GM12865 (cell line): Measurements from ENCODE around the gene FSTL4.

Experiments
- DNase-seq: peaks from one replicate; pipeline ENCODE4 v3.0.0; 2010; ENCODE audit warnings: low read depth
- H3K4me3 ChIP-seq: 2 replicates; pipeline ENCODE4 v1.5.1; 2011; ENCODE audit warnings: mild to moderate bottlenecking, low read depth, low read length, control low read depth
- TF ChIP-seq, protein P1 (sequence below): IDR thresholded peaks from 2 replicates; pipeline ENCODE4 v1.5.1; 2011; ENCODE audit warnings: low read length, control low read depth, low read depth, inconsistent platforms; ENCODE audit not compliant: insufficient read depth; ENCODE audit errors: missing control alignments

FSTL4 gene

DNA sequence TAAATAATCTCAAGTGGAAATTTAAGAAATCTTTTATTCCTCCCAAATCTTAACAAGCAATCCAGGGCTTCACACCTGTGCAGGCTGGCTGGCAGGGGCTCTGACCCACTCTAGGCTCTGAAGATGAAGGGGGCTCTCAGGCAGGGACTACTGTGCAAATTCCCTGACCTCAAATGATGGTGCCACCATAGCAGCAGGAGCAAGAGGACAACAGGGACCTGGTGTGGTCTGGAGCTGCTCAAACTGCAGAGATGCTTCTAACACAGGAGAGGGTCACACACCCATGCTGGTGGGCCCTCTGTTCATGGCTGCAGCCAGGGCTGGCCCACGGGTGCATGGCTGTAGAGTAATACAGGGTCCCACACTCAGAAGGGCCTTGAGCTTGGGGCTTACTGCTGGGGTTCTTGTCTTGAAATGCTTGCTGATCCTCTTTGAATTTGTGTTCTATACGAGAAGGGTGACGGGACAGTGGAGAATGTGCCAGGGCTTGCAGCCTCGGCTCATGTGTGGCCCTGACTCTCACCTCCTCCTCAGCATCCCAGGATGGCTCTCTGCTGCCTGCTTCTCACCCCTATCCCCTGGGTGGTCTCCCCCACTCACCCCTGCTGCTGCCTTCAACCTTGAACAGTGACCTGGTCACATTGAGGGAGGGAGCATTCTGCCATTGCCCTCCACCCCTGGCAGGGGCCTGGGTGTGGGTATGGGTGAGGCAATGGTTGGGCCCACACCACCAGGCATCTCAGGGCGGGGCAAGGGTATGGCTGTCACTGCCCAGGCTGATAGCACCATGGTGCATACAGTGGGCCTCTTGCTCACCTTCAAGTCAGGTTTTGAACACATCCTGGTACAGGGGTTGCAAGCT lies 191.7 kb downstream of the FSTL4 start:
- no peak for DNase-seq
- TF ChIP-seq, protein P1, sequence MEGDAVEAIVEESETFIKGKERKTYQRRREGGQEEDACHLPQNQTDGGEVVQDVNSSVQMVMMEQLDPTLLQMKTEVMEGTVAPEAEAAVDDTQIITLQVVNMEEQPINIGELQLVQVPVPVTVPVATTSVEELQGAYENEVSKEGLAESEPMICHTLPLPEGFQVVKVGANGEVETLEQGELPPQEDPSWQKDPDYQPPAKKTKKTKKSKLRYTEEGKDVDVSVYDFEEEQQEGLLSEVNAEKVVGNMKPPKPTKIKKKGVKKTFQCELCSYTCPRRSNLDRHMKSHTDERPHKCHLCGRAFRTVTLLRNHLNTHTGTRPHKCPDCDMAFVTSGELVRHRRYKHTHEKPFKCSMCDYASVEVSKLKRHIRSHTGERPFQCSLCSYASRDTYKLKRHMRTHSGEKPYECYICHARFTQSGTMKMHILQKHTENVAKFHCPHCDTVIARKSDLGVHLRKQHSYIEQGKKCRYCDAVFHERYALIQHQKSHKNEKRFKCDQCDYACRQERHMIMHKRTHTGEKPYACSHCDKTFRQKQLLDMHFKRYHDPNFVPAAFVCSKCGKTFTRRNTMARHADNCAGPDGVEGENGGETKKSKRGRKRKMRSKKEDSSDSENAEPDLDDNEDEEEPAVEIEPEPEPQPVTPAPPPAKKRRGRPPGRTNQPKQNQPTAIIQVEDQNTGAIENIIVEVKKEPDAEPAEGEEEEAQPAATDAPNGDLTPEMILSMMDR, result no peak
- H3K4me3 ChIP-seq, result no peak overlapping the region

DNA sequence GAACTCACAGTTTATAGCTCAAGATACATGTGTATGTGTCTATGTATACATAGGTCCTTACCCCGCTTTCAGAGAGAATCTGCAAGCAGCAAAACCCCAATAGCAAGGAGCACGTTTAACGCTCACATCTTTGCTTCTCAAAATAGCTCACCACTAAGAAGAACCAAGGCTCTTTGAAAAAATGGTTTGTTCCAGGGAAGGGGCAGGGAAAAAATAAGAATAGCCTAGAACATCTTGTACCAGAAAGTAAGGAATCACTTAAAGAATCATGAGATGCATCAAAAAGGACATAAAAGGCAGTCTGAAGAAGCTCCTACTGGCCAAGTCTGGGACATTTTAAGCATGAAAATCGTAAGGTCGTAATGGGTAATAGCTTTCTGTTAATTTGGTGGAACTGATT lies 196.4 kb downstream of the FSTL4 start:
- no peak overlapping the region for H3K4me3 ChIP-seq
- DNase-seq, result no peak
- TF ChIP-seq, protein P1, result no peak

DNA sequence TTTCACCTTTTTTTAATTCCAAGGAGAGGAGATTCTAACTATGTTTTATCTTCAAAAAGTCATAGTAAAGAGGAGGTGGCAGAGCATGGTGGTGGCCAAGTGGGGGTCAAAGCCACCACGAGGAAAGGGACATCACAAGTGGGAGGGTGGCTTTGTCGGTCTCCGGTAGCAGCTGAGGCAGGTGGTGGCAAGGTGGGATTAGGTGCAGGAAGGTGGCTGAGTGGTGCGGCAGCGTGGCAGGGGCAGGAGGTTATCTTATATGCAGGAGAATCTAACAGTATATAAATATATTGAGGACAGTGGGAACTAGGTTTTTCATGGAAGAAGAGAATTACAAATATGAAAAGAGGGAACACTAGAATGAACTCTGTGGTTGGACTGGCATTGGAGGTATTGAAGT lies 196.8 kb downstream of the FSTL4 start:
- DNase-seq, result no peak
- TF ChIP-seq, protein P1, result no peak
- no peak overlapping the region for H3K4me3 ChIP-seq

DNA sequence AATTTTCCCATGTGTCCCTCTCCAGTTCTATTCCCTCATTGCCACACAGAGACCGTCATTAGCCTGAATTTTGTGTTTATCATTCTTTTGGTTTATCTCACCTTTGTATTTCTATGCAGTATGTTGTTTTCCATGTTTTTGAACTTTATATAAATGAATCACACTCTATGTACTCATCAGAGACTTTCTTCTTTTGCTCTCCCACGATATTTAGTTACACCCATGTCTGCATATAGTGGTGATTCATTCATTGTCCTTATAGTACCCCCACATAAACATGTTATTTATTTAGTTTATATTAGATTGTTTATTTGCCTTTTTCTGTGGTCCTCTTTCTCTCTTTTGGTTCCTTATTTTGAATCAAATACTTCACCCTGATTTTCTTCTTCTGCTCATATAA lies 199.7 kb downstream of the FSTL4 start:
- TF ChIP-seq, protein P1, result no peak
- DNase-seq, result no peak

DNA sequence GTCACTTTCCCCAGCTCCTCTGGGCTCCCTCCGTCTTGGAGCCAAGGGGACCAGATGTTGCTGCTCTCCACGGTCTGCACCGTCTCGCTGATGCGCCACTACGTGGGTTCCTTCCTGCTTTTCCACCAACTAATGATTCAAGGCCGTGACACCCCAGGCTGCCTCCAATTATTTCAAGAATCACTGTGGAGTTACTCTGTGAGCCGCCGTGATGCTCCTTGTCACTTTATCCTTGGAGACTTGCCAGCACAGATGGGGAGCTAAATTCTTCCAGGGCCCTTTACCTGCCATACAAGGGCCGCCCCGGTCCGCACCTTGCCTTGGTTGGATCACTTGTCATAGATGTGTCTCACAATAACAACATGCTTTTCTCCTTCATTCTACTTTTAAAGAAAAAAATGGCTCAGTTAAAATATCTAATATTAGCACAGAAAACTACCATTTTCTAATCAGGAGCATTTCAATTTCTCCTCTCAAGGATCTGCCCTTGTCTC lies 202.0 kb downstream of the FSTL4 start:
- DNase-seq, result no peak
- TF ChIP-seq, protein P1, result no peak

More for the DNA sequence above, 199.7 kb downstream of the FSTL4 start:
- no peak overlapping the region for H3K4me3 ChIP-seq

DNA sequence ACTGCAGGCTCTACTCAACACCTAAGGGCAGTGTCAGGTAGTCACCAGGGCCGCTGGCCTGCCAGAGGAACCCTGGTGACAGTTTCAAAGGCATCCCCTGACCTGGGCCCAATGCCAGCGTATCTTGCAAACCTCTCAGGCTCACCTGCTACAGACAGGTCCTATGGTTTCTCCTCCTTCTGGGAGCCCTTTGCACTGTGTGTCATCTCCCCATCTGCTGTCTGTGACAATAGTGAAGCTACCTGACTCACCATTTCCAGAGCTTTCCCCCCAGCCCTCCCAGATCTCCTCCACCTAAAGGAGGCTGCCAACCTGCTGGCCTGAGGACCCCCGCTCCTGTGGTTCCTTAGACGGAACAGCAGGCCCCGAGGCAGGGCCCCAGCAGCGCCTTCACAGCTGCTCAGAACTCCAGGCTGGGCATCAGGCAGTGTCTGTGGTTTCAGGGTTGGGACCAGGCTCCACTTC lies 203.1 kb downstream of the FSTL4 start:
- no peak overlapping the region for H3K4me3 ChIP-seq
- DNase-seq, result no peak
- TF ChIP-seq, protein P1, result no peak

More for the DNA sequence above, 202.0 kb downstream of the FSTL4 start:
- no peak overlapping the region for H3K4me3 ChIP-seq

DNA sequence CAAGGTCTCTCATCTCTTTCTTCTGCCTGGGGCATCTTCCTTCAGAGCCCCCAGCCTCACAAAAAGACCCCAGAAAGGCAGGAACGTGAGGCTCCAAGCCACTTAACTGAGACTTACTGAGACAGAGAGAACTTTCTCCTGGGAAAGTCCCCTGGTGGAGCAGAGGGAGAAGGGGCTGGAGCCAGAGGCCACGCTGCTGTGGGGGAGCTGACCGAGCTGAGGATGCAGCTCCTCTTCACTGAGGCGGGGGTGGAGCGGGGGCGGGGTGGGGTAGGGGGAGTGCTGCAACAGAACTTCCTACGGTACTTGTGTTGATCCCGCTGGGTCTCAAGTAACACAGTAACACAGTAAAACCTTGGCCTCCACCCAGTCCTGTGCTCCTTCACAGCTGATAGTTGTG lies 204.0 kb downstream of the FSTL4 start:
- TF ChIP-seq, protein P1, result no peak
- no peak overlapping the region for H3K4me3 ChIP-seq
- DNase-seq, result no peak
